Erythroblast (primary cell): ENCODE measurements around the gene LY6G6C.

Experiments used
- GATA1 ChIP-seq: IDR thresholded peaks from 2 replicates; pipeline ENCODE4 v1.6.1; 2011; ENCODE audit warnings: low read depth, mild to moderate bottlenecking, control low read depth, low read length, moderate library complexity
- POLR2A ChIP-seq: IDR thresholded peaks from 2 replicates; pipeline ENCODE4 v1.6.1; 2011; ENCODE audit warnings: mild to moderate bottlenecking, low read length

GRCh38 chr6:31722173-31722572, 627 bp upstream of the LY6G6C start:
- TF ChIP-seq POLR2A (no peak), GATA1 (no peak)
